ENCODE measurements around the gene TGFBI.

TGFBI gene

GRCh38 chr5:136066661-136067271 is 38.0 kb downstream of the TGFBI start:
- no peak for DNase-seq

GRCh38 chr5:136067422-136067821 is 38.6 kb downstream of the TGFBI start:
- DNase-seq, result no peak

- DNase-seq, result no peak
Measured at GRCh38 chr5:136070486-136071285, 41.9 kb downstream of the TGFBI start.

GRCh38 chr5:136073714-136074529 is 45.1 kb downstream of the TGFBI start:
- no peak for DNase-seq

- DNase-seq, result no peak
Measured at GRCh38 chr5:136075466-136075891, 46.7 kb downstream of the TGFBI start.

- DNase-seq, result no peak
Measured at GRCh38 chr5:136076067-136076466, 47.3 kb downstream of the TGFBI start.

GRCh38 chr5:136076881-136077445 is 48.2 kb downstream of the TGFBI start:
- no peak for DNase-seq

- DNase-seq, result no peak
Measured at GRCh38 chr5:136079195-136079985, 50.6 kb downstream of the TGFBI start.

- DNase-seq, result peak in 1 of 5 donors; percentile 9
Measured at GRCh38 chr5:136080113-136080482, 51.3 kb downstream of the TGFBI start.

- DNase-seq, result peak in 4 of 5 donors; percentile 24 to 80 (median 47)
Measured at GRCh38 chr5:136080483-136081216, 51.9 kb downstream of the TGFBI start.

- no peak for DNase-seq
Measured at GRCh38 chr5:136081217-136081591, 52.4 kb downstream of the TGFBI start.

GRCh38 chr5:136082390-136083193 is 53.8 kb downstream of the TGFBI start:
- peak; percentile 36 to 52 (median 43) for DNase-seq

- DNase-seq, result no peak
Measured at GRCh38 chr5:136084698-136085097, 55.9 kb downstream of the TGFBI start.

- no peak for DNase-seq
Measured at GRCh38 chr5:136086783-136087566, 58.2 kb downstream of the TGFBI start.

GRCh38 chr5:136087961-136088871 is 59.4 kb downstream of the TGFBI start:
- DNase-seq, result no peak

- no peak for DNase-seq
Measured at GRCh38 chr5:136089791-136090190, 61.0 kb downstream of the TGFBI start.

GRCh38 chr5:136090319-136090718 is 61.5 kb downstream of the TGFBI start:
- no peak for DNase-seq

- DNase-seq, result no peak
Measured at GRCh38 chr5:136094189-136094912, 65.6 kb downstream of the TGFBI start.

Data from T-helper 1 cell (primary cell).